ENCODE results near the gene ANP32D.
"Not testable (repeated sequence)": the region's sequence is repeated elsewhere in the genome, so short reads cannot be mapped to it uniquely, and the experiment has no call there.

Gene ANP32D

GRCh38 chr12:48486261-48486660 is 13.9 kb downstream of the ANP32D start:
- H3K4me2 ChIP-seq (ENCODE audit: low read length) = no peak overlapping the region
- TF ChIP-seq CTCF (IDR thresholded peaks at IDR 0.05; ENCODE audit: low read length) (no peak), EZH2 (IDR thresholded peaks at IDR 0.05; ENCODE audit: borderline replicate concordance, low read length) (no peak)
- no peaks in the 10 kb centered on the region for H3K9me2 ChIP-seq (ENCODE audit: low read depth, low read length)
- H3F3A ChIP-seq (ENCODE audit: insufficient read depth, low read length) = no peaks in the 10 kb centered on the region
- no peak overlapping the region for H3K4me3 ChIP-seq (ENCODE audit: low read depth, low read length, poor library complexity, severe bottlenecking)
- H3K4me1 ChIP-seq (ENCODE audit: insufficient read depth, low read length, severe bottlenecking) = no peaks in the 10 kb centered on the region
- no peaks in the 10 kb centered on the region for H4K20me1 ChIP-seq (ENCODE audit: insufficient read depth, low read length)
- H3K79me2 ChIP-seq (ENCODE audit: insufficient read depth, low read length) = no peaks in the 10 kb centered on the region
- H3K9ac ChIP-seq (ENCODE audit: low read length) = no peak overlapping the region
- no peak overlapping the region for H2AFZ ChIP-seq (ENCODE audit: low read length)
- no peaks in the 10 kb centered on the region for H3K27me3 ChIP-seq (ENCODE audit: insufficient read depth, low read length)
- no peaks in the 10 kb centered on the region for H3K36me3 ChIP-seq (ENCODE audit: insufficient read depth, low read length)
- no peak overlapping the region for H3K27ac ChIP-seq (ENCODE audit: low read depth, low read length, poor library complexity, severe bottlenecking)
- no peaks in the 10 kb centered on the region for H3K9me3 ChIP-seq (ENCODE audit: low read length)

- no peaks in the 10 kb centered on the region for H4K20me1 ChIP-seq (ENCODE audit: insufficient read depth, low read length)
- H3K27ac ChIP-seq (ENCODE audit: low read depth, low read length, poor library complexity, severe bottlenecking) = no peak overlapping the region
- H3K4me1 ChIP-seq (ENCODE audit: insufficient read depth, low read length, severe bottlenecking) = no peaks in the 10 kb centered on the region
- H3K27me3 ChIP-seq (ENCODE audit: insufficient read depth, low read length) = no peaks in the 10 kb centered on the region
- TF ChIP-seq EZH2 (IDR thresholded peaks at IDR 0.05; ENCODE audit: borderline replicate concordance, low read length) (no peak), CTCF (IDR thresholded peaks at IDR 0.05; ENCODE audit: low read length) (no peak)
- no peak overlapping the region for H3K4me3 ChIP-seq (ENCODE audit: low read depth, low read length, poor library complexity, severe bottlenecking)
- no peaks in the 10 kb centered on the region for H3K79me2 ChIP-seq (ENCODE audit: insufficient read depth, low read length)
- no peaks in the 10 kb centered on the region for H3K36me3 ChIP-seq (ENCODE audit: insufficient read depth, low read length)
- no peaks in the 10 kb centered on the region for H3K9me3 ChIP-seq (ENCODE audit: low read length)
- no peak overlapping the region for H2AFZ ChIP-seq (ENCODE audit: low read length)
- H3K9me2 ChIP-seq (ENCODE audit: low read depth, low read length) = no peaks in the 10 kb centered on the region
- H3F3A ChIP-seq (ENCODE audit: insufficient read depth, low read length) = no peaks in the 10 kb centered on the region
- no peak overlapping the region for H3K9ac ChIP-seq (ENCODE audit: low read length)
- H3K4me2 ChIP-seq (ENCODE audit: low read length) = no peak overlapping the region
Measured at GRCh38 chr12:48486679-48487078, 14.3 kb downstream of the ANP32D start.

- Histone ChIP-seq H3K9ac (ENCODE audit: low read length) (no peak overlapping the region), H3F3A (ENCODE audit: insufficient read depth, low read length) (no peaks in the 10 kb centered on the region), H3K4me1 (ENCODE audit: insufficient read depth, low read length, severe bottlenecking) (no peaks in the 10 kb centered on the region), H3K27ac (ENCODE audit: low read depth, low read length, poor library complexity, severe bottlenecking) (no peak overlapping the region), H3K27me3 (ENCODE audit: insufficient read depth, low read length) (no peaks in the 10 kb centered on the region), H3K9me3 (ENCODE audit: low read length) (no peaks in the 10 kb centered on the region), H4K20me1 (ENCODE audit: insufficient read depth, low read length) (no peaks in the 10 kb centered on the region), H3K79me2 (ENCODE audit: insufficient read depth, low read length) (no peaks in the 10 kb centered on the region), H2AFZ (ENCODE audit: low read length) (no peak overlapping the region), H3K9me2 (ENCODE audit: low read depth, low read length) (no peaks in the 10 kb centered on the region), H3K36me3 (ENCODE audit: insufficient read depth, low read length) (no peaks in the 10 kb centered on the region), H3K4me3 (ENCODE audit: low read depth, low read length, poor library complexity, severe bottlenecking) (no peak overlapping the region), H3K4me2 (ENCODE audit: low read length) (no peak overlapping the region)
- TF ChIP-seq EZH2 (IDR thresholded peaks at IDR 0.05; ENCODE audit: borderline replicate concordance, low read length) (no peak), CTCF (IDR thresholded peaks at IDR 0.05; ENCODE audit: low read length) (no peak)
Measured at GRCh38 chr12:48489012-48489411, 16.7 kb downstream of the ANP32D start.

- not testable (repeated sequence) for H3K27me3 ChIP-seq (ENCODE audit: insufficient read depth, low read length)
Measured at GRCh38 chr12:48489456-48489855, 17.1 kb downstream of the ANP32D start.

GRCh38 chr12:48500281-48500680 is 27.9 kb downstream of the ANP32D start:
- not testable (repeated sequence) for H3K9me2 ChIP-seq (ENCODE audit: low read depth, low read length); H3K27ac ChIP-seq (ENCODE audit: low read depth, low read length, poor library complexity, severe bottlenecking); H3F3A ChIP-seq (ENCODE audit: insufficient read depth, low read length); H3K4me2 ChIP-seq (ENCODE audit: low read length); H3K27me3 ChIP-seq (ENCODE audit: insufficient read depth, low read length); H2AFZ ChIP-seq (ENCODE audit: low read length); H3K36me3 ChIP-seq (ENCODE audit: insufficient read depth, low read length); H4K20me1 ChIP-seq (ENCODE audit: insufficient read depth, low read length); H3K4me1 ChIP-seq (ENCODE audit: insufficient read depth, low read length, severe bottlenecking); H3K9me3 ChIP-seq (ENCODE audit: low read length); H3K4me3 ChIP-seq (ENCODE audit: low read depth, low read length, poor library complexity, severe bottlenecking); H3K79me2 ChIP-seq (ENCODE audit: insufficient read depth, low read length); H3K9ac ChIP-seq (ENCODE audit: low read length)

More at GRCh38 chr12:48489456-48489855, 17.1 kb downstream of the ANP32D start:
- not testable (repeated sequence) for H3K4me3 ChIP-seq (ENCODE audit: low read depth, low read length, poor library complexity, severe bottlenecking); H3K4me1 ChIP-seq (ENCODE audit: insufficient read depth, low read length, severe bottlenecking); H2AFZ ChIP-seq (ENCODE audit: low read length); H3K4me2 ChIP-seq (ENCODE audit: low read length); H3F3A ChIP-seq (ENCODE audit: insufficient read depth, low read length); H3K79me2 ChIP-seq (ENCODE audit: insufficient read depth, low read length); H3K27ac ChIP-seq (ENCODE audit: low read depth, low read length, poor library complexity, severe bottlenecking); H3K9me3 ChIP-seq (ENCODE audit: low read length); H3K9me2 ChIP-seq (ENCODE audit: low read depth, low read length); H3K36me3 ChIP-seq (ENCODE audit: insufficient read depth, low read length); H3K9ac ChIP-seq (ENCODE audit: low read length); H4K20me1 ChIP-seq (ENCODE audit: insufficient read depth, low read length)

- H2AFZ ChIP-seq (ENCODE audit: low read length); H3K9me2 ChIP-seq (ENCODE audit: low read depth, low read length); H3F3A ChIP-seq (ENCODE audit: insufficient read depth, low read length); H3K4me1 ChIP-seq (ENCODE audit: insufficient read depth, low read length, severe bottlenecking); H3K27ac ChIP-seq (ENCODE audit: low read depth, low read length, poor library complexity, severe bottlenecking); H4K20me1 ChIP-seq (ENCODE audit: insufficient read depth, low read length); H3K79me2 ChIP-seq (ENCODE audit: insufficient read depth, low read length); H3K36me3 ChIP-seq (ENCODE audit: insufficient read depth, low read length); H3K9me3 ChIP-seq (ENCODE audit: low read length); H3K9ac ChIP-seq (ENCODE audit: low read length); H3K4me2 ChIP-seq (ENCODE audit: low read length); H3K4me3 ChIP-seq (ENCODE audit: low read depth, low read length, poor library complexity, severe bottlenecking); H3K27me3 ChIP-seq (ENCODE audit: insufficient read depth, low read length): not testable (repeated sequence)
Measured at GRCh38 chr12:48506836-48507235, 34.5 kb downstream of the ANP32D start.

All from OCI-LY1 (cell line).